Breast epithelium (tissue), 3 donors: ENCODE data around the gene BSND.

ENCODE experiments used
- CTCF ChIP-seq, 3 donors: fragments of 450-650 bp; IDR thresholded peaks; one replicate each; pipeline ENCODE4 v1.5.1; 2016 to 2017; ENCODE audit warnings: antibody characterized with exemption in 3 of 3, mild to moderate bottlenecking in 3 of 3, moderate library complexity in 3 of 3
- POLR2A ChIP-seq: fragments of 450-650 bp; IDR thresholded peaks from one replicate; pipeline ENCODE4 v1.6.1; 2016; ENCODE audit warnings: antibody characterized with exemption, mild to moderate bottlenecking, moderate library complexity
- POLR2AphosphoS5 ChIP-seq, 3 donors: sonication (generic); formaldehyde crosslinking; IDR thresholded peaks; one replicate each; pipeline ENCODE4 v1.6.1; 2017; ENCODE audit warnings: antibody characterized with exemption in 3 of 3

- TF ChIP-seq CTCF (IDR thresholded peaks at IDR 0.05) (no peak), POLR2AphosphoS5 (IDR thresholded peaks at IDR 0.05) (no peak), POLR2A (no peak)
Observed at GRCh38 chr1:55043011-55043410, 44.3 kb downstream of the BSND start.
